ENCODE measurements around the gene MAPK4.
"Not testable (repeated sequence)": the region's sequence is repeated elsewhere in the genome, so short reads cannot be mapped to it uniquely, and the experiment has no call there.

The MAPK4 gene

GRCh38 chr18:50697509-50697908 lies 137.6 kb downstream of the MAPK4 start:
- in situ Hi-C loops (cut with HindIII; ENCODE audit: low sequenced_read_pairs) = no loop called here
- TF ChIP-seq CTCF (IDR thresholded peaks at IDR 0.05; ENCODE audit: low read depth, low read length) = no peak
- no peak overlapping the region for H3K4me3 ChIP-seq (ENCODE audit: low read depth, low read length)
- DNase-seq (ENCODE audit: low read depth, low spot score) = no peak

- in situ Hi-C loops (cut with HindIII; ENCODE audit: low sequenced_read_pairs) = no loop called here
- no peak for DNase-seq (ENCODE audit: low read depth, low spot score)
- TF ChIP-seq CTCF (IDR thresholded peaks at IDR 0.05; ENCODE audit: low read depth, low read length) = no peak
- no peak overlapping the region for H3K4me3 ChIP-seq (ENCODE audit: low read depth, low read length)
These were observed 140.6 kb downstream of the MAPK4 start for GRCh38 chr18:50700245-50701165.

- H3K4me3 ChIP-seq (ENCODE audit: low read depth, low read length) = no peak overlapping the region
- in situ Hi-C loops (cut with HindIII; ENCODE audit: low sequenced_read_pairs) = no loop called here
- no peak for TF ChIP-seq CTCF (IDR thresholded peaks at IDR 0.05; ENCODE audit: low read depth, low read length)
- DNase-seq (ENCODE audit: low read depth, low spot score) = no peak
These were observed 144.6 kb downstream of the MAPK4 start for GRCh38 chr18:50704357-50704940.

GRCh38 chr18:50706199-50706598 lies 146.3 kb downstream of the MAPK4 start:
- no peak for TF ChIP-seq CTCF (IDR thresholded peaks at IDR 0.05; ENCODE audit: low read depth, low read length)
- DNase-seq (ENCODE audit: low read depth, low spot score) = no peak
- in situ Hi-C loops (cut with HindIII; ENCODE audit: low sequenced_read_pairs) = no loop called here
- no peak overlapping the region for H3K4me3 ChIP-seq (ENCODE audit: low read depth, low read length)

- DNase-seq (ENCODE audit: low read depth, low spot score) = no peak
- TF ChIP-seq CTCF (IDR thresholded peaks at IDR 0.05; ENCODE audit: low read depth, low read length) = no peak
- in situ Hi-C loops (cut with HindIII; ENCODE audit: low sequenced_read_pairs) = no loop called here
- no peak overlapping the region for H3K4me3 ChIP-seq (ENCODE audit: low read depth, low read length)
These were observed 146.8 kb downstream of the MAPK4 start for GRCh38 chr18:50706651-50707050.

- in situ Hi-C loops (cut with HindIII; ENCODE audit: low sequenced_read_pairs); DNase-seq (ENCODE audit: low read depth, low spot score); H3K4me3 ChIP-seq (ENCODE audit: low read depth, low read length): not testable (repeated sequence)
These were observed 147.4 kb downstream of the MAPK4 start for GRCh38 chr18:50707297-50707696.

GRCh38 chr18:50707855-50708469 lies 148.1 kb downstream of the MAPK4 start:
- in situ Hi-C loops (cut with HindIII; ENCODE audit: low sequenced_read_pairs) = no loop called here
- no peak for TF ChIP-seq CTCF (IDR thresholded peaks at IDR 0.05; ENCODE audit: low read depth, low read length)
- H3K4me3 ChIP-seq (ENCODE audit: low read depth, low read length) = no peak overlapping the region
- DNase-seq (ENCODE audit: low read depth, low spot score) = no peak
